Activated T-helper 17 cell treated with anti-CD3 and anti-CD28 coated beads, Interleukin-2, amount 50 U/mL, for 72 hours (primary cell): Measurements from ENCODE around the gene ALG9. TPM values are rescaled to one million over a fixed set of nuclear protein-coding genes. Genes with fewer than 3 reads are reported as not detected.
A peak's percentile ranks its signal among the peaks of the same experiment; 100 is the strongest.

Experiments
- ATAC-seq: fragments of 150-1000 bp; cut with Tn5 transposase; replicated peaks from 2 replicates; pipeline ENCODE4 v1.10.0; 2021; ENCODE audit warnings: mild to moderate bottlenecking, moderate library complexity
- H3K27ac Mint-ChIP-seq: one replicate; pipeline ENCODE4 v1.8.0; 2022; ENCODE audit warnings: mixed read lengths
- H3K27me3 Mint-ChIP-seq: one replicate; pipeline ENCODE4 v1.8.0; 2022; ENCODE audit warnings: mixed read lengths
- H3K36me3 Mint-ChIP-seq: one replicate; pipeline ENCODE4 v1.8.0; 2022; ENCODE audit warnings: low read depth, mild to moderate bottlenecking, mixed read lengths
- H3K4me1 Mint-ChIP-seq: one replicate; pipeline ENCODE4 v1.8.0; 2022; ENCODE audit warnings: mixed read lengths
- H3K4me3 Mint-ChIP-seq: one replicate; pipeline ENCODE4 v1.8.0; 2022; ENCODE audit warnings: mild to moderate bottlenecking, mixed read lengths
- H3K9me3 Mint-ChIP-seq: one replicate; pipeline ENCODE4 v1.8.0; 2022; ENCODE audit warnings: mixed read lengths
- total RNA-seq, 2 donors: library from RNA; stranded (reverse); gene quantifications; one replicate each; pipeline ENCODE4 v1.2.3, GENCODE V29; 2022

Gene ALG9
- total RNA-seq, 2 donors from 2014 or later: 33.9 to 39.5 TPM

DNA sequence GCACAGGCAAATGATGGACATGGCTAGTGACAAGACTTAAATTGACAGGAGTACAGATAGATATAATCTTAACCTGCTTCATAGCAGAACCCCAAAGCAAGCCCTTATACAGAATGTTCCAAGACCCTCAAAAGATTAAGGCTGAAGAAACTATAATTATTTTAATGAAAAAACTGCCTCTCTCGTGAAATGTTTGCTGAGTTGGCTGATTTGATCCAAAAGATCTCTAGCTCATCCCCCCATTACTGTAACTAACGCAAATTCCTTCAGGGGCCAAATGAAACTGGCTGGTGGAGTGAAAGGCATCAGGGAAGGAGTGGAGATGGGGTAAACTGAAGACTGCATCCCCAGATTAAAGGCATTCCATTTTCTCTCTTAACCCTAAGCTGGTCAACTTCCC is 19.3 kb downstream of the ALG9 start:
- H3K36me3 Mint-ChIP-seq: peaks cover 95% of the 10 kb centered on the region
- H3K9me3 Mint-ChIP-seq: no peaks in the 10 kb centered on the region
- no peak for ATAC-seq
- H3K27me3 Mint-ChIP-seq: no peaks in the 10 kb centered on the region
- no peak overlapping the region for H3K4me3 Mint-ChIP-seq
- H3K27ac Mint-ChIP-seq: no peak overlapping the region
- H3K4me1 Mint-ChIP-seq: no peaks in the 10 kb centered on the region

DNA sequence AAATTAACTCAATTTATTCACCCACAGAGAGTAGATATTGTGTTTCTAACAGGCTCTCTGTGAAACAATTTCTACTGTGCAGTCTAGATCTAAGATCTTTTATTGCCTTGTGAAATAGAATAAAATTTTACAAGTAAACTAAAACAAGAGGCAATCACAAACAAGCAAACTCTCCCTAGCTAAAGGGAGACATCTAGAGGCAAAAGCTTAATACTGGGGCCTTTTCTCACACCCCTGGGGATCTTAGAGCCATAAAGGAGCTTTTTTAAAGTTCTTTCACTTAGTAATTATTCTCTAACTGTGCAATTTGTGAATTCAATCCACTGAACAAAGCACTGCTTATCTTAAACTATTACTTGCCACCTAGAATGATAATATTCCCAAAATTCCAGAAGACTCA is 19.7 kb downstream of the ALG9 start:
- no peaks in the 10 kb centered on the region for H3K4me1 Mint-ChIP-seq
- H3K4me3 Mint-ChIP-seq: no peak overlapping the region
- no peak for ATAC-seq

DNA sequence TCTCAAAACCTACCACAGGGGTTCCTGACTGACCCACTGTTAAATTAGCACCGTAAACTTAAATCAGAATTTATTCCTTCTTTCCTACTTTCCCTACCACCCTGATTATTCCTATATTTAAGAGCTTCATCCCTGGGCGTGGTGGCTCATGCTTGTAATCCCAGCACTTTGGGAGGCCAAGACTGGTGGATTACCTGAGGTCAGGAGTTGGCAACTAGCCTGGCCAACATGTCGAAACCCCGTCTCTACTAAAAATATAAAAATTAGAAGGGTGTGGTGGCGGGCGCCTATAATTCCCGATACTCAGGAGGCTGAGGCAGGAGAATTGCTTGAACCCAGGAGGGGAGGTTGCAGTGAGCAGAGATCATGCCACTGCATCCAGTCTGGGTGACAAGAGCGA is 20.3 kb downstream of the ALG9 start:
- Mint-ChIP-seq H3K27me3 (no peaks in the 10 kb centered on the region), H3K4me1 (no peaks in the 10 kb centered on the region), H3K36me3 (peaks cover 97% of the 10 kb centered on the region), H3K4me3 (no peak overlapping the region), H3K9me3 (no peaks in the 10 kb centered on the region), H3K27ac (no peak overlapping the region)
- ATAC-seq: no peak

More for the DNA sequence above, 19.7 kb downstream of the ALG9 start:
- Mint-ChIP-seq H3K27ac (no peak overlapping the region), H3K27me3 (no peaks in the 10 kb centered on the region), H3K36me3 (peaks cover 95% of the 10 kb centered on the region), H3K9me3 (no peaks in the 10 kb centered on the region)

DNA sequence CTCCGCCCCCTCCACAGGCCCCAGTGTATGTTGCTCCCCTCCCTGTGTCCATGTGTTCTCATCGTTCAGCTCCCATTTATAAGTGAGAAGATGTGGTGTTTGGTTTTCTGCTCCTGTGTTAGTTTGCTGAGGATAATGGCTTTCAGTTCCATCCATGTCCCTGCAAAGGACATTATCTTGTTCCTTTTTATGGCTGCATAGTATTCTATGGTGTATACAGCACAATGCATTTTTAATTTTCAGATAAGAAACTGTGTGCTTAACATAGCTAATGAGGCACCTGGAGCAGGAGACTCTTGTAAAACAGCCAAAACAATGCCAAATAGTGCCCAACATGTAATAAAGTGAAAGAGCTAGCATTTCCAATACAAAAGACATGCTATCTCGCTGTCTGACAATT is 21.8 kb downstream of the ALG9 start:
- Mint-ChIP-seq H3K4me1 (no peaks in the 10 kb centered on the region), H3K9me3 (no peaks in the 10 kb centered on the region), H3K27ac (no peak overlapping the region), H3K4me3 (no peak overlapping the region), H3K36me3 (peaks cover 97% of the 10 kb centered on the region), H3K27me3 (no peaks in the 10 kb centered on the region)
- ATAC-seq: no peak

DNA sequence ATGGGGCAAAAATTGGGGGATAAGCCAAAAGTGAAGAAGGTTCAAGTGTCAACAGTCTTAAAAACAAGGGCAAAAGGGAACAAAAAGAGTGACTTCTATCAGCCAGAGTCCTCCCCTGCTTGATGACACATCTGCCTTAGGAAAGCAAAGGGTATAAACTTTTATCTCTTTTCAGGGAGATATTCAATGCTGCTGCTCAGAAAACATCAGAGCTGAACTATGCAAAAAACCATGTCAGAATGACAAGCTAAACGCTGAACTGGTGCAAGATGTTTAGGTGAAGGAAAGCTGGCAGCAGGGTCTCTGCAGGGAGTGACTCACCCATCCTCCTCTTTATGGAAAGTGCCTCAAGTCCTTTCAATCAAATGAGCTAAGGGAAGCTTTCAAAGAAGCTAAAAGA is 24.7 kb downstream of the ALG9 start:
- Mint-ChIP-seq H3K36me3 (peaks cover 87% of the 10 kb centered on the region), H3K4me3 (no peak overlapping the region), H3K4me1 (no peaks in the 10 kb centered on the region), H3K9me3 (no peaks in the 10 kb centered on the region), H3K27ac (no peak overlapping the region), H3K27me3 (no peaks in the 10 kb centered on the region)
- no peak for ATAC-seq

DNA sequence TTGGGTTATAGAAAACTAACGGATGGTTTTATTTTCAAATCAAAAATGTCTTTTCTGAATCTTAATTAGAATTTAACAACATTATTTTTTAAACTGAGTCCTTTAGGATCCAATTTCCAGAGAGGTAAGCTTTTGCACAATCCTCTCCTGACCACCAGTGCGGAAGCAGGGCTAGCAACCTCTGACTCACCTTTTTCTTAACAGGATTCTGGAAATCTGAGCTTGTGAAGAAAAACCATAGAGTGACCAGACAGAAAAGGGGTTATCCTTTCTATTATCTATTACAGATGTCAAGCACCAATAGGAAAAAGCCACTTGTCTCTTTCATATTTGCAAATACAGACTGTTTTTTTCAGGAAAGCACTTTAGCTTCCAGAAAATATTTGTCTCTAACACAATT is 25.3 kb downstream of the ALG9 start:
- Mint-ChIP-seq H3K27me3 (no peaks in the 10 kb centered on the region), H3K9me3 (no peaks in the 10 kb centered on the region), H3K36me3 (peaks cover 87% of the 10 kb centered on the region), H3K27ac (no peak overlapping the region), H3K4me1 (no peaks in the 10 kb centered on the region), H3K4me3 (no peak overlapping the region)
- no peak for ATAC-seq

DNA sequence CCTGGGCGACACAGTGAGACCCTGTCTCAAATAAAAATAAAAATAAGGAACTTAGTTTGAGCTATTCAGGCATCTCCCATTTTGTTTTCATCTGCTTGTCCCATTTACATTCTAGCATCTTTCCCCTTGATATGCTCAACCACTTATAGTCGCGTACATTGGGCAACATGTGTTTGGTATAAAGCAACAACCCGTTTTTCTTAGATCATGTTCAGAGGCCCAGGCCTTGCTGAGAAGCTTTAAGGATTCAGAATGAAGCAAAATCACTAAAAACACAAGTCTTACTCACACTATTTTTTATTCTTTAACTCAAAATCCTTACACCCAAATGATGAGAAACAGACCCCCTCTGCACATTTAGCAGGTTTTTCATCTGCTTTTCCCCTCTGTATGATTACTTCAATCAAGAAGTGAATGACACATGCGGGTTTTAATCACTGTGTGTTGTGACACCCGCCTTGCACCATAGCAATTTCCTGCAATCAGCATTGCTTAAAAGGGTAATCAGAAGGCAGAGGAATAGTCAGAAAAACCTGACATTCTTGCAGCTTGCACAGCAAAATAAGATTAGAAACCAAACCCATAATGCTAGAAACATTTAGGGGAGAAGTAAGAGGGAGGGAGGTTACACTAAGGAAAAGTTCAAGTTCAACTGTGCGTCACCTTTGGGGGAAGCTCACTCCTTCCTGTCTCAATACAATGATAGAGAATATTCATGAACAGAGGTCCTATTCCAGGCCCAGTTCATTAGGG is 25.9 kb downstream of the ALG9 start:
- no peaks in the 10 kb centered on the region for H3K4me1 Mint-ChIP-seq
- no peak overlapping the region for H3K27ac Mint-ChIP-seq
- no peak for ATAC-seq
- H3K4me3 Mint-ChIP-seq: no peak overlapping the region
- H3K36me3 Mint-ChIP-seq: peaks cover 88% of the 10 kb centered on the region
- H3K27me3 Mint-ChIP-seq: no peaks in the 10 kb centered on the region
- no peaks in the 10 kb centered on the region for H3K9me3 Mint-ChIP-seq

DNA sequence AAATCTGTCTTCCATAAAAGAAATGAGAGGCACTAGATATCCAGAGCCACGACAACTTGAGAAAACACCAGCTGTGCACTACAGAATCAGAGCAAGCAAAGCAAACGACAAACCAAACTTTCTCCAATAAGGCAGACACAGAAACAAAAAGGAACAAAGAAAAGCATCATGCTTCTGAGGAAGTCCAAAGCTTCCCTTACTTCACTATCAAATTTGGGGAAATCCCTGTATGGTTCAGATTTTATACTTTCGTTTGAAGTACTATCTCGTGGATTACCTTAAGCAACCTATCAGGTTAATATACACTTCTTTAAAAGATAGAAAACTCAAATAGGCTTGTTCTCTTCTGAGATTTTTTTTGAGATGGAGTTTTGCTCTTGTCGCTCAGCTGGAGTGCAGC is 27.7 kb downstream of the ALG9 start:
- Mint-ChIP-seq H3K9me3 (no peaks in the 10 kb centered on the region), H3K27me3 (no peaks in the 10 kb centered on the region), H3K4me3 (no peak overlapping the region), H3K4me1 (no peaks in the 10 kb centered on the region), H3K36me3 (peaks cover 86% of the 10 kb centered on the region), H3K27ac (no peak overlapping the region)
- no peak for ATAC-seq

DNA sequence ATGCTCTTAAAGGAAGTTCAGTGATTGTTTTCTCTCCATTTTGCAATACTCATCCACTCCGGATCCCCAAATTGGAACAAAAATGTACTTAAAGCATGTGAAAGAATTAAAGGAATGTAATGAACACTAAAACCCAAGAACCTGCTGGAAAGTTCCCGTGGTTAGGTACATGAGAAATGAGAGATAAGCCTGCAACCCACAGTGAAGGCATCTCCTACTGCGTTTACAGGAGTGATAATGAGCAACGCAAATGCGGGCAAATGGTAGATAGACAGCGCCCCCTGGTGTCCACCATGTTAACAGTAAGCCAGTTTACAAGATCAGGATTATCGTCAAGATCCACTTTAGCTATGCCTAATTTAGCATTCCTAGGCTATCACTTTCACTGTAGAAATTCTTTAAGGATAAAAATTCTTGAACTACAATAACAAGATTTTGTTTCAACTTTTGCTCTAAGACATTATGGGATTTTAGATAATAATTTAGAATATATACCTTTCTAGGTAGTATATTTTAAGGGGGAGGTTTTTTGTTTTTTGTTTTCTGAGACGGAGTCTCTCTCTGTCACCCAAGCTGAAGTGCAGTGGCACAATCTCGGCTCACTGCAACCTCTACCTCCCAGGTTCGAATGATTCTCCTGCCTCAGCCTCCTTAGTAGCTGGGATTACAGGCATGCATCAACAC is 29.9 kb downstream of the ALG9 start:
- ATAC-seq: peak; percentile 89
- no peak overlapping the region for H3K4me3 Mint-ChIP-seq
- H3K36me3 Mint-ChIP-seq: peaks cover 84% of the 10 kb centered on the region
- no peaks in the 10 kb centered on the region for H3K27me3 Mint-ChIP-seq
- no peaks in the 10 kb centered on the region for H3K9me3 Mint-ChIP-seq
- H3K27ac Mint-ChIP-seq: no peak overlapping the region
- H3K4me1 Mint-ChIP-seq: no peaks in the 10 kb centered on the region

DNA sequence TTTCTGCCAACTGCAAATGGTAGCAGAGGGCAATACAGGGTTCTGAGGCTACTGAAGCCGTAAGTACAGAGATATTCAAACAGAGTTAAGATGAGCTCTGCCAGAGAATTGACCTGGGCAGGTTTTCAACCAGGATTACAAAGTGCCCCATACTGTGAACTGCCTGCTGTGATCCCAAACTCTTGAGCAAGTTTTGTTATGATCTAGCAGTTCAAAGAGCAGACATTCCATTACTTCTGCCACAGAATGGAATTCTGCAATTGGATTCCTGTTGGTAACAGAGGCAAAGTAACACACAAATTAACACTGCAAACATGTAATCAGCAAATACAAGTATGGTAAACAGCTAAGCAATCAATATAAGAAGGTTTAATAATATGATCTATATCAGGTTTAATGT is 31.2 kb downstream of the ALG9 start:
- no peak for ATAC-seq
- peaks cover 85% of the 10 kb centered on the region for H3K36me3 Mint-ChIP-seq
- H3K27me3 Mint-ChIP-seq: no peaks in the 10 kb centered on the region
- H3K9me3 Mint-ChIP-seq: no peaks in the 10 kb centered on the region
- no peak overlapping the region for H3K4me3 Mint-ChIP-seq
- no peak overlapping the region for H3K27ac Mint-ChIP-seq
- no peaks in the 10 kb centered on the region for H3K4me1 Mint-ChIP-seq

DNA sequence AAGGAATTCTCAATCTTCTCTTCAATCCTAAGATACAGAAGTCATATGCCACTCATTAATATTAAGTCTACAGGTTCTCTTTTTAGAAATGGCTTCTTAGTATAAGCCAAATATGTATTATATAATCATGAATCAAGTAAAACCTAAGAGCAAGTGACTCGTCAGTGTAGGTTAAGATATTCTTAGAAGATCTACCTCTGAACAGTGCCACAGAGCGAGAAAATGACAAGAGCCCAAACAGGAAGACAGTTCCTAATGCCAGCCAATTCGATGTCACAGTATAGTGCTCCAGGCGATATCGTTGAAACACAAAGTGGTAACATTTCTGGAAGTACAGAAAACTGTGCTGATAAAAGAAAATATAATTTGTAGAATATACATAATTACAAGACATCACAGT is 33.3 kb downstream of the ALG9 start:
- peaks cover 85% of the 10 kb centered on the region for H3K36me3 Mint-ChIP-seq
- ATAC-seq: no peak
- H3K9me3 Mint-ChIP-seq: no peaks in the 10 kb centered on the region
- H3K27me3 Mint-ChIP-seq: no peaks in the 10 kb centered on the region
- no peak overlapping the region for H3K4me3 Mint-ChIP-seq
- no peak overlapping the region for H3K27ac Mint-ChIP-seq
- H3K4me1 Mint-ChIP-seq: no peaks in the 10 kb centered on the region

DNA sequence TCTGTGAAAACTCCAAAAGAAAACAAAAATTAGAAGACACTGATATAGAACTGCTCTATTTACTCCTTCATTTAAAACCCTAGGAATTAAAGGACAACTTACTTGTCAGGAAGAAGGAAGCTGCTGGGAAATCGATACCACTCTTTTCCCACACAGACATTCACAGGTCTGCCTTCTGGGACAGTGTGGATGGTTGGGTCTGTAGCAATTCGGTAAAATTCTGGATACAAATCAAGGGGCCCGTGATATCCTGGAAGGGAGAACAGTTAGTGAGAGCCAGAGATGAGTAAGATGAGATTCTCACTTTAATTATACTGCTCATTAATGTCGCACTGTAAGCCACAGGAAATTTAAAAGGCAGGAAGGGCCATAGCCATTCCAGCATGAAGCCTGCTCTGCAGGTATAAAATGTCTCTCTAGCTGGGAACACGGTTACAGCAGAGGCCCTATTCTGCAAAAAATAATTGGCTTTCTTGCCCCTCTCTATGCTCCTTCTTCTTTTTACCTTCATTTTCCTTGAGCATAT is 34.0 kb downstream of the ALG9 start:
- H3K4me3 Mint-ChIP-seq: no peak overlapping the region

DNA sequence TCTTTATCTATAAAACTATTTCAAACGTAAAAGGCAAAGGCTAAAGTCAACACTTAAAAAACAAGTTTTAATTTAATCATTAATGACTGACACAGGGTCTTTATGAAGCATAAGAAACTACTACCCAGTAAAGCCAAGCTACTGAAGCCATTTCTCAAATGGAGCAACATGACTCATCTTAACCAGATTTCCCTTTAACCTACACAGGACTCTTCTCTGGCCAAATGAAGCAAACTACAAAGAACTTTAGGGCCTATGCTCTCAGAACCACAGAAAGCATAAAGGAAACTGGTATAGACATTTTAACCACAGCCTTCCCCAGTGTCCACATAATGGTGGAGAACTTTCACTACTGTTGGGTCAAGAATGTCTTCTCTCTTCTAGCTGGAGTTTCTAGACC is 34.7 kb downstream of the ALG9 start:
- Mint-ChIP-seq H3K27ac (peak overlapping the region; percentile 17), H3K4me1 (no peaks in the 10 kb centered on the region), H3K36me3 (peaks cover 95% of the 10 kb centered on the region), H3K4me3 (no peak overlapping the region), H3K27me3 (no peaks in the 10 kb centered on the region), H3K9me3 (no peaks in the 10 kb centered on the region)
- ATAC-seq: peak; percentile 52

More for the DNA sequence above, 34.0 kb downstream of the ALG9 start:
- Mint-ChIP-seq H3K27ac (peak overlapping the region; percentile 17), H3K4me1 (no peaks in the 10 kb centered on the region), H3K9me3 (no peaks in the 10 kb centered on the region), H3K36me3 (peaks cover 89% of the 10 kb centered on the region), H3K27me3 (no peaks in the 10 kb centered on the region)
- no peak for ATAC-seq

DNA sequence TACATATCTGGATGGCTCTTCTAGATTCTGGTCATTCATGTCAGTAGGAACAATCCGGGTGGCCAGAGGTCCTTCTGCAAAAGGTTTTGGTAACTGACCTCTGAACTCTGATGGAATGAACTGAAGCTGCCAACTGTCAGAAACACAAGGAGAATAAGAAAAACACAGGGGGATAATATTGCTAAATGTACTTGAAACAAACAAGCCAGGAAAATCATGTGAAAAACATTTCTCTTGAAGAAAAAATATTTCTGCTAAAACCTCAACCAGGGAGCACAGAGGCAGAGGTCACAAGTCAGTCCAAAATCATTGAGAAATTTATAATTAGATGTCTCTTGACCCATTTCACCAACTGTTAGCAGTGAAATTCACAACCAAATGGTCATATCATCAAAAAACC is 35.2 kb downstream of the ALG9 start:
- H3K4me1 Mint-ChIP-seq: no peaks in the 10 kb centered on the region
- ATAC-seq: no peak
- no peak overlapping the region for H3K4me3 Mint-ChIP-seq
- no peak overlapping the region for H3K27ac Mint-ChIP-seq
- peaks cover 95% of the 10 kb centered on the region for H3K36me3 Mint-ChIP-seq
- no peaks in the 10 kb centered on the region for H3K9me3 Mint-ChIP-seq
- no peaks in the 10 kb centered on the region for H3K27me3 Mint-ChIP-seq

DNA sequence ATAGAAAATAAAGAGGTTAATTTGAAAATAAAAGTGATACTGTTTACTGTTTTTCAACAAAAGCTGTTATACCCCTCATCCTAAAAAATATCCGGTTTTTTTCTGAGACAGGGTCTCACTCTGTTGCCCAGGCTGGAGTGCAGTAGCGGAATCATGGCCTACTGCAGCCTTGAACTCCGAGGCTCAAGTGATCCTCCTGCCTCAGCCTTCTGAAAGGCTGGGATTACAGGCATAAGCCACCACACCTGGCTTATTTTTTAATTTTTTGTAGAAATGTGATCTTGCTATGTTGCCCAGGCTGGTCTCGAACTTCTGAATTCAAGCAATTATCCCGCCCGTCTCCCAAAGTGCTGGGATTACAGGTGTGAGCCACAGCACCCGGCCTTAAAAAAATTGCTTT is 35.7 kb downstream of the ALG9 start:
- ATAC-seq: no peak
- Mint-ChIP-seq H3K4me3 (no peak overlapping the region), H3K27me3 (no peaks in the 10 kb centered on the region), H3K4me1 (no peaks in the 10 kb centered on the region), H3K36me3 (peaks cover 93% of the 10 kb centered on the region), H3K27ac (no peak overlapping the region), H3K9me3 (no peaks in the 10 kb centered on the region)
